Hippocampal formation (tissue), 2 donors: Measurements from ENCODE around the gene COL5A1.

Experiments
- DNase-seq, 2 donors: peaks; one replicate each; lab custom pipeline; 2025; lab: John Stamatoyannopoulos, UW

Gene COL5A1

GRCh38 chr9:134875371-134875770, 233.8 kb downstream of the COL5A1 start:
- no peak for DNase-seq

- no peak for DNase-seq
Observed at GRCh38 chr9:134877541-134877940, 235.9 kb downstream of the COL5A1 start.

DNA sequence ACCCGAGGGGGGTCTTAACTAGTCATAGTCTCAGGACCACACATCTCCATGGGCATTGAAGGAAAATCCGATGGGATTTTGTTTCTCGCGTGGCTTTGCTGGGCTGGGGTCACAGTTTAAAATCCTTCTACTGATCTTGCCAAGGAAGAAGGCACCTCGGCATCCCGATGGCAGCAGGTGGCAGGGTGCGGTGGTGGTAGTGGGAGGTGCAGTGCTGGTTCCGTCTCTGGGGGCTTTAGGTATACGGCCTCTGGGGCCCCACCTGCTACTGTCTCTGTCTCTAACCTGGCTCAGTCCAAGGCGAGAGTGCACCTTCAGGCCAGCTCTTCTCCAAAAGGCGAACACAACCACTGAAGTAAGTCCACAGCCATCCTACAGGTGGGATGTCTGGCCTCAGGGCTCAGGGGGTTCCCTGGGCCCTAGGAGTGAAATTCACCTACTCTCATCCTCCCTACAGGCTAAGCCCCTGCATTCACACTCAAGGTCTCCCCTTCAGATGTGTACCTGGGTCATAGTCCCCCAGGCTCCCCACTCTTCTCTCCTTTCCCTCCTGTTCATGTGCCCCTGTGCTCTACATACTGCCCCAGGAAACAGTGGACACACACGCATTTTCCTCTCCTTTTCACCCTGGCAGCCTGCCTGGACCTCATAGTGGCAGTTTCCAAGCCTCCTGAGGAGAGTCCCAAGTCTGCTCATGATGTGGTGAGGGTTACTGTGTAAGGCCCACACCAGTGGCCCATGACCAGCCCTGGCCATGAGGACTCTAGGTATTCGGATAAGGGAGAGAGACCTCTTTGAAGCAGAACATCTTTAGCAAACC, 238.3 kb downstream of the COL5A1 start:
- DNase-seq: no peak

DNA sequence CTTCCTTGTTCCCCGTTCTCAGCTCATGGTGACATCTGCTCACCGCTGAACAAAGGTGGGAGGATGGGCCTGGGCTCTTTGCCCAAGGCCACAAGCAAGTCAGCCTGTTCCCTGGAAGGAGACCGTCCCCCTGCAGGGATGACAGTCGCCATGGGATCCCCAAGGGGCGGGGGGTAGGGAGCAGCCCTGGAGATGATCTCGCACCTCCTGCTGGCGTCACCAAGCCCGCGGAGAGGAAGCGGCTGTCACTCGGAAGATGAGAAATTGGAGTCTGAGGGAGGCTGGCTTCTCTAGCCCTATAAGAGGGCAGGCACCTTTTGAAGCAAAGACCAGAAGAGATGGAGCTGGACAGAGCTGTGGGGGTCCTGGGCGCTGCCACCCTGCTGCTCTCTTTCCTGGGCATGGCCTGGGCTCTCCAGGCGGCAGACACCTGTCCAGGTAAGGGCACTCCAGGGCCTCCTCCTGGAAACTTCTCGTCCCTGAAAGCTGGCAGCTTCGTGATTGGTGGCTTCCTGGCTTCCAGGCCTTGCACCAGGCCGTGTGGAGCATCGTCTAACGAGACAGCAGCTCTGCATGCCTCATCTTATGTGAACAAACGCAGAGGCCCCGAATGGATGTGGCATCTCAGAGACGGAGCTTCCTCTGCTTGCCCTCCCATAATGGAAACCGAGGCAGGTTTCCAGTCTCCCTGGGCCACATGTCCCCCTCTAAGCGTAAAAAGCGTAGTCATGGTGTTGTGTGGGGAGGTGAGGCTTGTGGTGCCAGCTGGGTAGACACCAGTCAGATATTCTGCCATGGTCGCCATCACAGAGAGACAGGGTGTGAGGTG, 239.1 kb downstream of the COL5A1 start, which contains the start of gene FCN2:
Gene FCN2, plus strand, starts transcription at position 327 of the 829 bp plus-strand sequence. Its CDS starts 12 bp downstream, at position 339.
- no peak for DNase-seq

- DNase-seq: no peak
Observed at GRCh38 chr9:134881313-134881670, 239.7 kb downstream of the COL5A1 start.

DNA sequence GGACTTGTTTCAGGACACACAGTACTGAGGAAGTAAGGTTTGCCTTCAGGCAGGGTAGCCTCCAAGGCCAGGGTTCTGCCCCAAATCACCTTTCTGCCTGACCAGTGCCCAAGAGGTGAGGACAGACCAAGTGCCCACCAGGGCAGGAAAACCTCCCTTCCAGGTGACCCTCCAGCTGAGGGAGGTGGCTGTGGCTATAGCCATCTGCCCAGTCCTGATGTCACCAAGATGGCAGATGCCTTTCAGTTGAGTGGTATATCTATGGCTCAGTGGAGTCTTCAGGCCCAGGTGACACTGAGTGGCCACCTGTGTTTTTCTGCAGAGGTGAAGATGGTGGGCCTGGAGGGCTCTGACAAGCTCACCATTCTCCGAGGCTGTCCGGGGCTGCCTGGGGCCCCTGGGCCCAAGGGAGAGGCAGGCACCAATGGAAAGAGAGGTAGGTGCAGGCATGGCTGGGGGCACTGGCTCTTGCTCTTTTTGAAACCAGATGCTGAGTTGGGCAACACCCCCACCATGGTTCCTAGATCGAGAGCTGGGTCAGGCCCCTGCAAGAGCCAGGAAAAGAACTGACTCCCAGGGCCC, 240.7 kb downstream of the COL5A1 start:
- no peak for DNase-seq

- no peak for DNase-seq
Observed at GRCh38 chr9:134883040-134883782, 241.6 kb downstream of the COL5A1 start.

DNA sequence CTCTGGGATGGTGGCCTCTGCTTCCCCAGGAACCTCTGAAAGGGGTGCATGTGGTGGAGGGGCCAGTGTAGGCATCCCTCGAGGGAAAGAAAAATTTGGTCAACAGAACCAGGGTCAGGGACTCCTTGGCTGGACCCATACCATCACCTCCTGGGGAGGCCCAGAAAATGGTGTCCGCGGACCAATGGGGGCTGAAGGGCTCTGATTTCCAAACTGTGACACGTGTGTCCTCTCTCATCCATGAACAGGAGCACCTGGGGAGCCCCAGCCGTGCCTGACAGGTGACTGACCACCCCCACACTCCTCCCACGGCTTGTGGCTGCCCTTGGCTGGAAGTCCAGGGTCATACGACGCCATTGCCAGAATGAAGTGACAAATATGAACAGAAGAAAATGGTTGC, 242.9 kb downstream of the COL5A1 start:
- no peak for DNase-seq

DNA sequence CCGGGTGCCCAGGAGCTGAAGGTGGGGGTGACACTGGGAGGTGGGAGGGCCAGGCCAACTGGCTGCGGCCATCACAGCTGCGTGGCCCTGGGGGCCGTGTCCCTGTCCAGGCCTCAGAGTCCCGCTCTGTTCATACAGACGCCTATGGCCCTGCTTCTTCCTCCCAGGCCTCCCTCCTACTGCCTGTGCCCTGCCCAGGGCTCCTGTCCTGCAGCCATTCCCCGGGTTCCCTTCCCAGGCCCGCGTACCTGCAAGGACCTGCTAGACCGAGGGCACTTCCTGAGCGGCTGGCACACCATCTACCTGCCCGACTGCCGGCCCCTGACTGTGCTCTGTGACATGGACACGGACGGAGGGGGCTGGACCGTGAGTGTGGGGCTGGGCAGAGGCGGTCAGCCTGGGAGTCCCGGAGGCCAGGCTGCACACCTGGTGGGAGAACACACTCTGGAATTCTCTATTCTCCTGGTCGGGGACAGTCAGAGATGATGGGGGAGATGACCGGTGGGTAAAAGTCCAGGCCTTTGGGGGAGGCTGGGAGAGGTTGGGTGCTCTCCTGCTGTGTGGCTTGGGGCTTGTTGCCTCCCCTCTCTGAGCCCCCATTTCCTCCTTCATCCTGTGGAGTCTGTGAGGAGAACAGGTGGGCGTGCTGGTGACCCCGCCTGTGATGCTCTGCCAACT, 243.5 kb downstream of the COL5A1 start:
- no peak for DNase-seq

DNA sequence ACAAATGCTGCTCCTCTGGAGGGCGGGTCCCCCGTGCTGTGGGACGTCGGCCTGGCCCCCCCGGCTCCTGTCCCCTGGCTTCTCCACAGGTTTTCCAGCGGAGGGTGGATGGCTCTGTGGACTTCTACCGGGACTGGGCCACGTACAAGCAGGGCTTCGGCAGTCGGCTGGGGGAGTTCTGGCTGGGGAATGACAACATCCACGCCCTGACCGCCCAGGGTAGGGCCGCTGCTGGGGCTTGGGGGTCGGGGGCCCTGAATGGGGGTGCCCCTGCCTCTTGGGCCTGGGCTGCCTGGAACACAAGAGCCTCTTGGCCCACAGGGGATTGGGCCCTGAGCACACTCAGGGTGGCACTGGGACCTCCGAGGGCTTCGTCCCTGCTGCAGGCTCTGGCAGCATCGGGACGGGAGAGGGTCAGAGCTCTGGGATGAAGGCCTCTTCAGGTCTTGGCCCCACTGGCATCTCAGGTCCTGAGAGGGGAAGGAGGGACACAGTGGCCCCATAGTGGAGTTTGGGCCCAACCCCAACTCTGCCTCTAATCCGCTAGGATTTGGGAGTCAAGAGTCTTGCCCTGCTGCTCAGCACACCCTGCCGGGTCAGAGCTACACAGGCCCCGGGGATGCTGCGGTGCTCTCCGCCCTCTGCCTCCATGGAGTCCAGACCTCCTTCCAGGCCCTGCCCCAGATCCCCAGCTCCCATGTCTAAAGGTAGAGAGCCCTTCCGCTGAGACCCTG, 244.2 kb downstream of the COL5A1 start:
- no peak for DNase-seq

GRCh38 chr9:134886413-134886913, 244.9 kb downstream of the COL5A1 start:
- no peak for DNase-seq

DNA sequence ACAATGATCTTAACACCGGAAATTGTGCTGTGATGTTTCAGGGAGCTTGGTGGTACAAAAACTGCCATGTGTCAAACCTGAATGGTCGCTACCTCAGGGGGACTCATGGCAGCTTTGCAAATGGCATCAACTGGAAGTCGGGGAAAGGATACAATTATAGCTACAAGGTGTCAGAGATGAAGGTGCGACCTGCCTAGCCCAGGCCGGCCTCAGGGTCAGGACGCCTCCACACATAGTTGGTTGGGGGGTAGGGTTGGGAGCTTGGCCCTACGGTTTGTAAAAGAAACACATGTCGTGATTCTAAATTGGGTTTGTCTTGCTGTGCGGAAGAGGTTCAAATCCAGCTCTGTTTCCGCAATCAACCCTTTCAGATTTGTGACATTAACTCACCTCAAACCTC, 245.6 kb downstream of the COL5A1 start:
- DNase-seq: no peak

DNA sequence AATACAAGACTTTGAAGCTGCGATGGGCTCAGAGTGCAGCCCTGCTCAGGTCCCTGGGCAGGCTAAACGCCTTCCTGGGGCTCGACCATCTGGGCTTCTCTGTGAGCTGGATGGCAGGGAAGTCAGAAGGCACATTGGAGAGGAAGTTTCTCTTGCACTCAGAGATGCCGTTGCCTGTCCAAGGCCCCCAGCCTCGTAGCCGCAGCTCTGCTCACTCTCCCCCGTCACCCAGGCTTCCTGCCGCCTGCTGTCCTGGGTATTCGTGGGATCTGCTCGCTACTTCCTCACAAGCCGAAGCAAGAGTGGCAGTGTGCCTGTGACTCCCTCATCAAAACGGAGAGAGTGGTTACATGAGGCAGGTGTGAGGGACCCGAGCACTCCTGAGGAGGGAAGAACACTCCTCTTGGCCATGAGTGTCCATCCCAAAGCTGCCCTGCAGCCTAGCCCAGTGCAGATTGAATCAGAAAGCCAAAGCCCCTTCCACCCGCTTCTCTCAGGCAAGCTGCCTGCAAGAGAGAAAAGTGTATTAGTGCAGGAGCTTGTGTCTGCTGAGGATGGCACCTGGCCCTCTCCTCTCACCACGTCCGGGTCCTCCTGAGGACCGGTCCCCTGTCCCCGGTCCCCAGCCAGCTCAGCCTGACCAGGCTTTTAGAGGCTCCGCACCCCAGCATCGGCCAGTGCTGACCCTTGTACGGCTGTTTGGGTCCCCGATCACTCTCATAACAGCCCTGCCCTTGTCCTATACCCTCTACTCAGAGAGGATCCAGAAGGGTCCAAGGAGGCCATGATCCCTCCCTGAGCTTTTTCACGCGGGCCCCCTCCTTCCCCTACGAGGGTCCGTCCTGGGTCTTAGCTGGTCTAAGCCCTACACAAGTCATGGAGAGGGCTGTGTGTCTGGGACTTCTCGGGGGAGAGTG, 246.3 kb downstream of the COL5A1 start:
- DNase-seq: no peak

DNA sequence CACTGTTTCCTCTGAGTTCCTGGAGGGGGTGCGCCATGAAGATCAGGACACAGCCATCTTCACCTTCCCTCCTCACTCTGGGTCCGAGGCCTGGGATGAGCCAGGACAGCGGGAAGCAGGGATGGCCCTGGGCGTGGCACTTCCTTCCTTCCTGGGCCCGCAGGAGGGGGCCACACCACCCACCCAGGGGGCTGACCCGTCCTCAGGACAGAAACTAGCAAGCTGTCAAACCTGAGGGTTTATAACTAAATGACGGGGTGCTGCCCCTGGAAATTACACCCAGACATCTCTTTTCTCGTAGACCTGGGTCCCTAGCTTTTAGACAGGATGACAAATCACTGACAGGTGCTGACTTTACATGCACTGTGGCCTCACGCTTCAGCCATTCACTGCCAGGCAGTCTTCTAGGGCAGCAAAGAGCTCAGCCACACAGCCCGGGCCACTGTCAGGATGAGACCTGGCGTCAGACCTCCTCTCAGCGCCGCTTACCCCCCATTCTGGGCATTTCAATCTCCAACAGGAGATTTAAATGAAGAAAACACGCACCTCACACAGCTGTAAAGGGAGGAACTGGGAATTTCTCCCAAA, 247.1 kb downstream of the COL5A1 start:
- no peak for DNase-seq

DNA sequence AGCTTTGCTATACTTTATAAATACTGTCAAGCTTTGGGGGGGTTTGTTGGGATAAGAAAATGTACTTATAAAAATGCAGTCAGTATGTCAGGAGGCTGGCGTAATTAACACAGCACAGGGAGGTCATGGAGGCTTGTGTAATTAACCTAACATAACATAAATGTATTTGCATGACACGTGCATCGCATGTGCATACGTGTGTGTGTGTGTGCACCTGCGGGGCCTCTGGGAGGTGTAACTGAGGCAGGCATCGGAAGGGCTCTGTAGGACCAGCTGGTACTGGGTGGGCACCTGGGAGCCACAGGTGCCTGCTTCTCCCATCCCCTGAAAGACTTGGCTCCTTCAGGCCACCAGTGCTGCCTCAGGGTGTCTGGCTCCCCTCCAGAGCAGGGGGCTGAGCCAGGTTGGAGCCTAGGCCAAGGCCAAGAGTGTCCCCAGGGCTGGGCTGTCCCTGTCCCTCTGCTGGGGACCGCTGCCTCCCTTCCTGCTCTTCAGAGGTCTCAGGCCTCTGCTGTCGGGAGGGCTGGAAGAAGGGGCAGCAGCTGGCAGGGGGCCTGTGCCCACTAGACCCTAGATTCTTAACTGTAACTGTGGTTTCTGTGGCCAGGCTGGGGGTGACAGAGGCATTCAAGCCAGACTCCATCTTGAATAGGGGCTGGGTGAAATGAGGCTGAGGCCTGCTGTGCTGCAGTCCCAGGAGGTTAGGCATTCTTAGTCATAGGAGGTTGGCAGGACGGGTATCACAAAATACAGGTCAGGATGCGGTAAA, 248.0 kb downstream of the COL5A1 start:
- no peak for DNase-seq

- DNase-seq: no peak
Observed at GRCh38 chr9:134890155-134890495, 248.5 kb downstream of the COL5A1 start.

DNA sequence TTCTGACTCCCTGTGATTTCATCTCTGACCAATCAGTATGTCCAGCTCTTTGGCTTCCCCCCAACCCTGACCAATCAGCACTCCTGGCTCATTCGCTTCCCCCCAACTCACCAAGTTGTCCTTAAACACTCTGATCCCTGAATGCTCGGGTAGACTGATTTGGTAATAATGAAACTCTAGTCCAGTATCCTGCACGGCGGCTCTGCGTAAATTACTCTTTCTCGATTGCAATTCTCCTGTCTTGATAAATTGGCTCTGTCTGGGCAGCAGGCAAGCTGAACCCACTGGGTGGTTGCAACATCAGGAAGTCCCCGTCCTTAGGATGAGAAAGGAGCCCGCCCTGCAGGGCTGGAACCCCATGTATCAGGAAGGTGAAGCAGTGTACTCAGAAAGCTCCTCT, 249.4 kb downstream of the COL5A1 start:
- DNase-seq: no peak

DNA sequence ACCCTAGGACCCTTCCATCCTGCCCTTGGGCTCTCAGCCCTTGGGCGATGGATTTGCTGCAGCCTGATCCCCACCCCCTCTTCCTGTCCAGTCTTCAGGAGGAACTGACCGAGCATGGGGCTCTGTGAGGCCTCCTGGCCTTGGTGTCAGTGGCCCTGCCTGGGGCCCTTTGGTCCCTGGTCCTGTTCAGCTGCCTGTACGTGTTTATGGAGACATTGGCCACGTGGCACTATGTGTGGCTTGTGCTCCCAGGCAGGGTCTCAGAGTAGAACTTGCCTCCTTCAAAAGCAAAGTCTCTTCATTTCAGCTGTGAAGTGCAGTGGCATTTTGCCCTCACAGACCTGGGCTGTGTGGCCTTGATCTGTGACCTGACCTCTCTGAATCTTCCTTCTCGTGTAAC, 250.1 kb downstream of the COL5A1 start:
- no peak for DNase-seq
